ENCODE measurements around the gene PRRG1.

- TF ChIP-seq CTCF (conservative IDR thresholded peaks at IDR 0.05) (no peak), EZH2 (IDR thresholded peaks at IDR 0.05; ENCODE audit: low read depth) (no peak)
Observed at GRCh38 chrX:37380256-37380655, 31.1 kb downstream of the PRRG1 start.
